ENCODE data around the gene CDR2.

CDR2 gene

DNA sequence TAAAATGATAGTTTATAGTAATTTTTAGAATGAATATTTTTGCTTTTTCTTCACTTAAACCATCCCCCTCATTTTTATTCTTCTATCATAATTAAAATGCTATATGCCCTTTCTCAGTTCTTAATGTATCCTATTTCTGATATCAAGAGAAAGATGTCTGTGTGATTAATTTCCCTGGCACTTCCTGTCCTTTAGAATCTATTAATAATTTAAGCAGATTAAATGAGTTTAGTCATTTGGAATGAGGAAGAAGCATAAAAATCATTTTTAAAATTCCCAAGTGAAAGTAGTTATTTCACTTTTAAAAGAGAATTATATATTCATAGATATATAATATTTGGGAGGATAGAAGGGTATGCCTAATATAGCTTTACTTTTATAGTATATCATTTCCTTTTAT is 27.8 kb upstream of the CDR2 start:
- Histone ChIP-seq H3K79me2 (ENCODE audit: control insufficient read depth, low read length) (no peaks in the 10 kb centered on the region), H3K4me3 (ENCODE audit: low read length) (no peak overlapping the region), H4K20me1 (ENCODE audit: control insufficient read depth, insufficient read depth, low read depth, low read length) (no peaks in the 10 kb centered on the region), H3K4me1 (ENCODE audit: control insufficient read depth, low read length) (peaks cover 27% of the 10 kb centered on the region), H3F3A (ENCODE audit: control insufficient read depth, insufficient read depth) (no peaks in the 10 kb centered on the region), H3K36me3 (ENCODE audit: control insufficient read depth, low read length) (no peaks in the 10 kb centered on the region), H3K27ac (ENCODE audit: low read depth, low read length) (no peak overlapping the region), H3K4me2 (ENCODE audit: low read length) (peak overlapping the region; percentile 17; the same call in 1 of the 2 replicates), H3K9me2 (replicated peaks; ENCODE audit: control insufficient read depth, low read length) (no peaks in the 10 kb centered on the region), H3K9me3 (ENCODE audit: control insufficient read depth, insufficient read depth, low read length) (no peaks in the 10 kb centered on the region), H3K27me3 (ENCODE audit: control insufficient read depth, low read length) (no peaks in the 10 kb centered on the region)
- no peak for TF ChIP-seq EZH2phosphoT487 (IDR thresholded peaks at IDR 0.05; ENCODE audit: borderline replicate concordance, low read length)
- TF ChIP-seq, protein P1, sequence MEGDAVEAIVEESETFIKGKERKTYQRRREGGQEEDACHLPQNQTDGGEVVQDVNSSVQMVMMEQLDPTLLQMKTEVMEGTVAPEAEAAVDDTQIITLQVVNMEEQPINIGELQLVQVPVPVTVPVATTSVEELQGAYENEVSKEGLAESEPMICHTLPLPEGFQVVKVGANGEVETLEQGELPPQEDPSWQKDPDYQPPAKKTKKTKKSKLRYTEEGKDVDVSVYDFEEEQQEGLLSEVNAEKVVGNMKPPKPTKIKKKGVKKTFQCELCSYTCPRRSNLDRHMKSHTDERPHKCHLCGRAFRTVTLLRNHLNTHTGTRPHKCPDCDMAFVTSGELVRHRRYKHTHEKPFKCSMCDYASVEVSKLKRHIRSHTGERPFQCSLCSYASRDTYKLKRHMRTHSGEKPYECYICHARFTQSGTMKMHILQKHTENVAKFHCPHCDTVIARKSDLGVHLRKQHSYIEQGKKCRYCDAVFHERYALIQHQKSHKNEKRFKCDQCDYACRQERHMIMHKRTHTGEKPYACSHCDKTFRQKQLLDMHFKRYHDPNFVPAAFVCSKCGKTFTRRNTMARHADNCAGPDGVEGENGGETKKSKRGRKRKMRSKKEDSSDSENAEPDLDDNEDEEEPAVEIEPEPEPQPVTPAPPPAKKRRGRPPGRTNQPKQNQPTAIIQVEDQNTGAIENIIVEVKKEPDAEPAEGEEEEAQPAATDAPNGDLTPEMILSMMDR (IDR thresholded peaks at IDR 0.05; ENCODE audit: low read depth, low read length, poor library complexity, severe bottlenecking): no peak

DNA sequence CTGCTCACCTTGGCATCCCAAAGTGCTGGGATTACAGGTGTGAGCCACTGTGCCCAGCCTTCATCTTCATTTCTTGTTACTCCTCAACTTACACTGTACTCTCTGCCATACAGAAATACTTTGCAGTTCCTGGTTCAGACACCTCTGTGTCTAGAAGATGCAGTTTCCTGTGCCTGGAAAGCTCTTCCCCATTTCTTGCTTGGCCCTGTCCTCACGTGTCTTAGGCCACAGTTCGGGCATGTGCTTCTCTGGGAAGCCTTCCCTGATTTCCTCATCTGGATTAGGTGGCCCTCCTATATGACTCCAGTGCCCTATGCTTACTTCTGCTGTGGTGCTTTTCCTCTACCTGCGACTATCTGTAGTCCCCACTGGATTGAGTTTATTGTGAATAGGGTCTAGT is 26.5 kb upstream of the CDR2 start:
- H3K27ac ChIP-seq (ENCODE audit: low read depth, low read length): no peak overlapping the region
- no peaks in the 10 kb centered on the region for H3K9me3 ChIP-seq (ENCODE audit: control insufficient read depth, insufficient read depth, low read length)
- no peaks in the 10 kb centered on the region for H3K9me2 ChIP-seq (replicated peaks; ENCODE audit: control insufficient read depth, low read length)
- H3K4me2 ChIP-seq (ENCODE audit: low read length): no peak overlapping the region
- no peaks in the 10 kb centered on the region for H3K36me3 ChIP-seq (ENCODE audit: control insufficient read depth, low read length)
- no peaks in the 10 kb centered on the region for H4K20me1 ChIP-seq (ENCODE audit: control insufficient read depth, insufficient read depth, low read depth, low read length)
- no peaks in the 10 kb centered on the region for H3F3A ChIP-seq (ENCODE audit: control insufficient read depth, insufficient read depth)
- peaks cover 27% of the 10 kb centered on the region for H3K4me1 ChIP-seq (ENCODE audit: control insufficient read depth, low read length)
- no peak overlapping the region for H3K4me3 ChIP-seq (ENCODE audit: low read length)
- no peaks in the 10 kb centered on the region for H3K79me2 ChIP-seq (ENCODE audit: control insufficient read depth, low read length)
- no peaks in the 10 kb centered on the region for H3K27me3 ChIP-seq (ENCODE audit: control insufficient read depth, low read length)
- TF ChIP-seq, protein P1 (IDR thresholded peaks at IDR 0.05; ENCODE audit: low read depth, low read length, poor library complexity, severe bottlenecking): no peak
- no peak for TF ChIP-seq EZH2phosphoT487 (IDR thresholded peaks at IDR 0.05; ENCODE audit: borderline replicate concordance, low read length)

DNA sequence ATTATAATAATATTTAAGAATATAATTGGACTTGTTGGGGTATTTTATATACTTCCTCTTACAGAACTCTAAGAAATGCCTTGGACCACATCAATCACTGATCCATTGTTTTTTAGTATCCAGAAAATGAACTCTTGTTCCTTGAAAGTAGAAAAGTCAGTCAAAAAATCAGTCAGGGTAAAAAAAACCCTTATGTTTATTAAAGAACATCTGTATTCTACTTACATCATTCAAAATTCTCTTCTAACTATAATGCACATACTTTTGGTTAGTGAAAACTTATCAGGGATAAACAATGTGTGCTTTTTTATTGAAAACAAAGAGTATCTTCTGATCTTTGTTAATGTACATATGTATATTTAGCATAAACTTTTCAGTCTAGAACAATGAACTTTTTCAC is 23.5 kb upstream of the CDR2 start:
- Histone ChIP-seq H3K4me2 (ENCODE audit: low read length) (no peak overlapping the region), H3K9me3 (ENCODE audit: control insufficient read depth, insufficient read depth, low read length) (no peaks in the 10 kb centered on the region), H4K20me1 (ENCODE audit: control insufficient read depth, insufficient read depth, low read depth, low read length) (no peaks in the 10 kb centered on the region), H3F3A (ENCODE audit: control insufficient read depth, insufficient read depth) (no peaks in the 10 kb centered on the region), H3K36me3 (ENCODE audit: control insufficient read depth, low read length) (no peaks in the 10 kb centered on the region), H3K27me3 (ENCODE audit: control insufficient read depth, low read length) (no peaks in the 10 kb centered on the region), H3K9me2 (replicated peaks; ENCODE audit: control insufficient read depth, low read length) (no peaks in the 10 kb centered on the region), H3K79me2 (ENCODE audit: control insufficient read depth, low read length) (no peaks in the 10 kb centered on the region), H3K27ac (ENCODE audit: low read depth, low read length) (no peak overlapping the region), H3K4me3 (ENCODE audit: low read length) (no peak overlapping the region), H3K4me1 (ENCODE audit: control insufficient read depth, low read length) (peaks cover 19% of the 10 kb centered on the region)
- TF ChIP-seq EZH2phosphoT487 (IDR thresholded peaks at IDR 0.05; ENCODE audit: borderline replicate concordance, low read length): no peak
- TF ChIP-seq, protein P1 (IDR thresholded peaks at IDR 0.05; ENCODE audit: low read depth, low read length, poor library complexity, severe bottlenecking): no peak

DNA sequence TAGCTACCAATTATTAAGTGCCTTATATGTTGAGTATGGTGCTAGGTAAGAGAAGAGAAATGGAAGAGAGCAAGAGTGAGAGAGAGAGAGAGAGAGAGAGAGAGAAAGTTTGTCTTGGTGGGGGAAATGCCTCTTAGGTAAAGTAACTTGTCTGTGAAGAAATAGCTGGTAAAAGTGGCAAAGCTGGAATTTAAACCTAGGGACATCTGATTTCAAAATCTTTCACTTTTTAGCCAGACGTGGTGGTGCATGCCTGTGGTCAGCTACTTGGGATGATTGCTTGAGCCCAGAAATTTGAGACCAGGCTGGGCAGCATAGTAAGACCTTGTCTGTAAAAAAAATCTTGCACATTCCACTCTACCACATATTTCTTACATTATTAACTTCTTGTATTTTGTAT is 23.0 kb upstream of the CDR2 start:
- Histone ChIP-seq H3K27ac (ENCODE audit: low read depth, low read length) (no peak overlapping the region), H3K27me3 (ENCODE audit: control insufficient read depth, low read length) (no peaks in the 10 kb centered on the region)
- TF ChIP-seq, protein P1 (IDR thresholded peaks at IDR 0.05; ENCODE audit: low read depth, low read length, poor library complexity, severe bottlenecking): no peak
- no peak for TF ChIP-seq EZH2phosphoT487 (IDR thresholded peaks at IDR 0.05; ENCODE audit: borderline replicate concordance, low read length)

More for the DNA sequence above, 23.0 kb upstream of the CDR2 start:
- Histone ChIP-seq H3K4me2 (ENCODE audit: low read length) (no peak overlapping the region), H3K4me3 (ENCODE audit: low read length) (no peak overlapping the region), H3K9me3 (ENCODE audit: control insufficient read depth, insufficient read depth, low read length) (no peaks in the 10 kb centered on the region), H3K36me3 (ENCODE audit: control insufficient read depth, low read length) (no peaks in the 10 kb centered on the region), H3K9me2 (replicated peaks; ENCODE audit: control insufficient read depth, low read length) (no peaks in the 10 kb centered on the region), H3F3A (ENCODE audit: control insufficient read depth, insufficient read depth) (no peaks in the 10 kb centered on the region), H3K79me2 (ENCODE audit: control insufficient read depth, low read length) (no peaks in the 10 kb centered on the region), H4K20me1 (ENCODE audit: control insufficient read depth, insufficient read depth, low read depth, low read length) (no peaks in the 10 kb centered on the region), H3K4me1 (ENCODE audit: control insufficient read depth, low read length) (peaks cover 15% of the 10 kb centered on the region)
